ENCODE measurements around the gene LYPD8.

Gene LYPD8

DNA sequence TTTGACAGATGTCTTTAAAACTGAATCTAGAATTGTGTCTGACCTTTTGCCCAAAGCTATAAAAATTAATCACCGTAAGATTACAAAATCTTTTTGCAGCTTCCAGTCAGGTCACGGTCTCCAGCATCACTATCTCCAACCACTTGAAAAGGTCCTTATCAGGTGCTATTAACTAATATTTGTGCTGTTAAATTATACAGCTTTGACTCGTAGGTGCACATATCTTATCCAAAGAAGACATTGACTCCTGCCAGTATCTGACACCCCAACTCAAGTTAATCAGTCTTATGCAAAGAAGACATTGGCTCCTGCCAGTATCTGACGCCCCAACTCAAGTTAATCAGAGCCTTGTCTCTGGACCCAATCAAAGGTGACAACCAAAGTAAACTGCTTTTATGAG lies 19.9 kb upstream of the LYPD8 start:
- no peak overlapping the region for H3K4me3 ChIP-seq (ENCODE audit: low read depth, low read length)
- no peak for DNase-seq (ENCODE audit: low read depth)

DNA sequence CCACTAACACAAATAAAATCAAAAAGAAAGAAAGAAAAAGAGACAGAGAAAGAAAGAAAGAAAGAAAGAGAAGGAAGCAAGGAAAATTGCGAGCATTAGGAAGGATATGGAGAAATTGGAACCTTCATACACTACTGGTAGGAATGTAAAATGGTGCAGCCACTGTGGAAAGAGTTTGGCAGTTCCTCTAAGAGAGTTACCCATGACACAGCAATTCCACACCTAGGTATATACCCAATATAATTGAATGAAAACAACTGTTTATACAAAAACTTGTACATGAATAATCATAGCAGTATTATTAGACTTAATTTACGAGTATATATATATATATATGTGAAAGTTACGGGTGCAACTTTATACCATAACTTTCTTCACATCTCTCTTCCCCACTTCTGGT lies 4.1 kb upstream of the LYPD8 start:
- H3K4me3 ChIP-seq (ENCODE audit: low read depth, low read length) = no peak overlapping the region
- no peak for DNase-seq (ENCODE audit: low read depth)

DNA sequence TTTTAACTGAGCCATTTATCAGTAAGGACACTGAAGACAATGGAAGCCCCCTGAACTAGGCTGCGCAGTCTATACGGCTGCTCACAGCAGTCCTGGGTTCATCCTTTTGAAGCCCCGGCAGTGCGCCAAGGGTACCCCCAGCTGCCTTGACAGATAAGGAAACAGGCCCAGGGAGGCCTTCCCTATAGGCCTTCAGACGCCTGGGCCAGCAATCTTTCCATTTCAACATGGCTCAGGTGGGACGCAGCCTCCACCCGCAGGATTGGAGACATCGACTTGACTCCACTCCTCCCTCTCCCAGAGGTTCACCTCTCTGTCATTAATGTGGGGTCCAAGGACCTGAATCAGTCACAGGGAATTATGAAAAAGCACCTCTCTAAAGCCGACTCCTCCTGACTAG lies 2.8 kb upstream of the LYPD8 start:
- no peak overlapping the region for H3K4me3 ChIP-seq (ENCODE audit: low read depth, low read length)
- no peak for DNase-seq (ENCODE audit: low read depth)

DNA sequence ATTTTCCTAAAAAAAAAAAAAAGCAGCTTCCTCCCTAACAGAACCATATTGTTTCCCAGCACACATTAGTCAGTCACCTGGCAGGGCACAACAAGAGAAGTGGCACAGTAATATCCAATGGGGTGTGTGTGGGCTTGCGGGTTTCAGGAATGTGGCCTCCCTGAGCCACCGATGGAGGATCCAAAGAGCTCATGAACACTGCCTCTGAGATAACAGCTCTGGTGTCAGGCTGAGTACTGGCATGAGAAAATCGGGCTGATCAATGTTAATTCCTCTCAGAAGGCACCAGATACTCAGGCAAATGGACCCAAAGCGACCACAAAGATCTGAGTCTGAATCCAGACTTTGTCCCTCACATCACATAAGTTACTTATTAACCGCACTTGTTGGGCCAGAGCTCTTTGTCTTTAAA lies 2.2 kb upstream of the LYPD8 start:
- no peak for DNase-seq (ENCODE audit: low read depth)
- no peak overlapping the region for H3K4me3 ChIP-seq (ENCODE audit: low read depth, low read length)

DNA sequence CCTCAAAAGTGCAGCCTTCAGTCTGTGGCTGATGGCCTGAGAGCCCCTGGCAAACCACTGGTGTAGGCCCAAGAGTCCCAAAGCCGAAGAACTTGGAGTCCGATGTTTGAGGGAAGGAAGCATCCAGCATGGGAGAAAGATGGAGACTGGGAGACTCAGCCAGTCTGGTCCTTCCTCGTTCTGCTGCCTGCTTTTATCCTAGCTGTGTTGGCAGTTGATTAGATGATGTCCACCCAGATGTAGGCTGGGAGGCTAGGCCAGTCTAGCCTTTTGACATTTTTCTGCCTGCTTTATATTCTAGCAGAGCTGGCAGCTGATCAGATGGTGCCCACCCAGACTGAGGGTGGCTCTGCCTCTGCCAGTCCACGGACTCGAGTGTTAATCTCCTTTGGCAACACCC lies 1.1 kb upstream of the LYPD8 start:
- DNase-seq (ENCODE audit: low read depth) = no peak
- no peak overlapping the region for H3K4me3 ChIP-seq (ENCODE audit: low read depth, low read length)

DNA sequence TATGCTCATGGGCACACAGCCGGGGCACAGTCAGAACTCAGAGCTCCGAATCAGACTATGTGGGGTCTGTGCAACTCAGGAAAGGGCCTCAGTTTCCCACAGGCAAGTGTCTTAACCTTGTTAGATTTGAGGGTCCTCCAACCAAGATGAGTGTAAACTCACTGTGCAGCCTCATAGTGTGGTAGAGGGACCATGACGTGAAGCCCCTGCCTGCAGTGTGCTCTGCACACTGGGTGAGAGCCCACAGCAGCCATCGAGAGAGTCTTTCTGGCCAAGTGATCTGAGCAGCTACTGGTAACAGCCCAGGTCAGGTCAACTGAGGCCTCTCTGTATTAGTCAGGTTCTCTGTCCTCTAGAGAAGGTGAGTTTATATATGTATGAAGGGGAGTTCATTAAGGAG lies 592 bp upstream of the LYPD8 start:
- no peak for DNase-seq (ENCODE audit: low read depth)
- no peak overlapping the region for H3K4me3 ChIP-seq (ENCODE audit: low read depth, low read length)

DNA sequence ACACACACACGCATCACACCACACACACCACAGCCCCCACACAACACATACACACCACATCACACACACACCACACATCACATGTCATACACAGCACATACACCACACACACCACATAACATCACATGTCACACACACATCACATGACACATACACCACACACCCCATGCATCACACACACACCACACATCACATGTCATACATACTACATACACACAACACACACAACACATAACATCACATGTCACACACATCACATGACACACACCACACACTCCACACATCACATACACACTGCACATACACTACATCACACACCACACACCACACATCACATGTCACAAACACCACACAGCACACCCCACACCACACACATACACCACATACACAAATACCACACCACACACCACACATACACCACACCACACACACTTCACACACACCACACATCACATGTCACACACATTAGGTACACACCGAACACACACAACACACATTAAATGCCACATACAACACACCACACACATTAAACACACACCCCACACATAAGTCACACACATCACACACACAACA lies 1.8 kb downstream of the LYPD8 start:
- H3K4me3 ChIP-seq (ENCODE audit: low read depth, low read length) = no peak overlapping the region
- DNase-seq (ENCODE audit: low read depth) = no peak

DNA sequence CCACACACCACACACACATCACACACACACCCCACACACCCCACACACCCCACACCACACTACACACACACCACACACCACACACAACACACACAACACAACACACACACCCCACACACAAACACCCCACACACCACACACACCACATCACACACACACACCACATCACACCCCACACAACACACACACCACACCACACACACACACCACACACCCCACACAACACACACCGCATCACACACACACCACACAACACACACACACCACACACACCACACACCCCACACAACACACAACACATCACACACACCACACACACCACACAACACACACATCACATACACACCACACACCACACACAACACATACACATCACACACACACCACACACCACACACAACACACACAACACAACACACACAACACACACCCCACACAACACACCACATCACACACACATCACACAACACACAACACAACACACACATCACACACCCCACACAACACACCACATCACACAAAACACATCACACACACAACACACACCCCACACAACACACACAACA lies 2.4 kb downstream of the LYPD8 start:
- no peak overlapping the region for H3K4me3 ChIP-seq (ENCODE audit: low read depth, low read length)
- DNase-seq (ENCODE audit: low read depth) = no peak

DNA sequence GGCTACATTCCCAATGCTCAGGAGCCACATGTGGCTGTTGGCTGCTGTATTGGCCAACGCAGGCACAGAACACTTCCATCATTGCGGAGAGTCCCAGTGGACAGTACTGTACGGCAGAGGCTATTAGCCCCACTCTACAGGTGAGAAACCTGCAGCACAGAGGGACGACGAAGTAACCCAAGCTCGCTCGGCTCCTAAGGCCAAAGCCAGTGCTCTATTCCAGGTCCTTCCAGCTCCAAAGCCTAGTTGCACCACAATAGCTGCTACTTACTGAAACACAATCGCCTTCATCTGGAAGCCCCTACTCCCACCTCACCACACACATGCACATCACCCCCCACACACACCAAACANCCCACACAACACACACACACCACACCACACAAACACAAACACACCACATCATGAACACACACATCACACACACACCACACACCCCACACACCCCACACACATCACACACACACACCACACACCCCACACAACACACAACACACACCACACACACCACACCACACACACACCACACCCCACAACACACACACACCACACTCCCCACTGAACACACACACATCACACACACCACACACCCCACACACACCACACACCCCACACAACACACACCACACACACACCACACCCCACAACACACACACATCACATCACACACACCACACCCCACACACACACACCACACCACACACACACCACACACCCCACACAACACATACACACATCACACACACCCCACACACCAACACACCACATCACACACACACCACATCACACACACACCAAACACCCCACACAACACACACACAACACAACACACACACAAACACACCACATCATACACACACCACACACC lies 3.2 kb downstream of the LYPD8 start:
- DNase-seq (ENCODE audit: low read depth) = no peak
- H3K4me3 ChIP-seq (ENCODE audit: low read depth, low read length) = no peak overlapping the region

DNA sequence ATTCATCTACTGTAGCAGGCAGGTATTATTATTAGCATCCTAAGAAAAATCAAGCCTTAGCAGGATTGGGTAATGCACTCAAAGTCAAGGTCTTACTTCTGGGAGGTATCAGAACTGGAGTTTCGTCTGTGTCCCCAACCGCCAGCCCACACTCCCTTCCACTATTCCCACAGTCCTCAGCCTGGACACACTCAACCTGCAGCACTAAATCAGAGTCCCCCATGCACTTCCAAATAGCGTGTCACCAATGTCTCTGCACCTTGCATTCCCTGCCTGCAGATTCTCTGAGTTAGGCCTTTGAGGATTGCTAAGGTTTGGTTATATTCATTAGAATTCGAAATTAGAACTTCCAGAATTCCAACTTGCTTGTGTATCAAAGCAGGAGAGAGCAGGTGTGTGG lies 3.9 kb downstream of the LYPD8 start:
- no peak overlapping the region for H3K4me3 ChIP-seq (ENCODE audit: low read depth, low read length)
- no peak for DNase-seq (ENCODE audit: low read depth)

DNA sequence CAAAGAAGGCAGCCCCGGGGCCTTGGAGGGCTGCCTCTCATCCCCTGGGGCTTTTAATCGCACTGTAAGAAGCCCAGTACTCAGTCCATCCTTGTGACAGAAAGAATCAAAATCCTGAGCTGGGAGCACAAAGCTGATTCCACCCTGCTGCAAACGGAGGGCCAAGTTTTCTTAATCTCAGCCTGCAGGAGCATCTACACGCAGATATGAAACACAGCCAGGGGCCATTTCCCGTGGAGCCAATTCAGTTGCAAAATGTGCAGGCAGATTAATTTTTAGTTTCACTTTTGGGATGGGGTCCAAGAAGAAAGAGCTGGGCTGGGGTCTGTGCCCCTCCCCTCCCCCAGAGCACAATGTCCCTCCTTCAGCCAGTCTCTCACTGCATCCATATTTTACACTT lies 4.4 kb downstream of the LYPD8 start:
- DNase-seq (ENCODE audit: low read depth) = no peak
- H3K4me3 ChIP-seq (ENCODE audit: low read depth, low read length) = no peak overlapping the region

DNA sequence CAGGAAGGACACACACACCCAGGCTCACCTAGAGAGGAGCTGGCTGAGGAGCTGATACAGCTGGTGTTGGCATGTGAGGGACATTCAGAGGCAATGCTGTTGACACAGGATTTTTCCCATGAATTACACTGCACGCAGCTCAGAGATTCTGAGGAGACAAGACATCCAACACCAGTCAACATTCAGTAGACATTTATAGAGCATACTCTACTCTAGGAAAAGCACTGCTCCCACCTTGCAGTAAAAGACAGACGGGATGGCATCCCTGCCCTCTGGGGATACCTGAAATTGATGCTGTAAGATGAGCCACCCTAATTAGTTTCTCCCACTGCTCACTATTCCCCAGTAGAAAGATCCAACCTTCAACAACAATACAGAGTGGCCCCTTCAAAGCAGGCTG lies 5.1 kb downstream of the LYPD8 start:
- no peak for DNase-seq (ENCODE audit: low read depth)
- H3K4me3 ChIP-seq (ENCODE audit: low read depth, low read length) = no peak overlapping the region

DNA sequence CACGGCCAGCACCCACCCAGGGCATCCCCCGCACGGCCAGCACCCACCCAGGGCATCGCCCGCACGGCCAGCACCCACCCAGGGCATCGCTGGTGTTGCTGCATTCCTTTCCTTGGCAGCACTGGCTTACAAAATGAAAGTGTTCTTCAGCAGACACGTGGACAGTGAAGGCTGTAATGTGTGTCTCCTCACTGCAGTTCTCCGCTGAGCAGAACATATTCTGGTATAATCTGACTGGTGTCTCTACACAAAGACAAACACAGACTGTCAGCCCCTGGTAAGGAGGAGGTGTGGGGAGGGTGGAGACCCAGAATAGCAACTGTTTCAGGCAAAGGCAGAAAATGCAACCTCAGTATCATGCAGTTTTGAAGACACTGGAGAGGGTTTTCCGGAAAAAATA lies 7.3 kb downstream of the LYPD8 start:
- H3K4me3 ChIP-seq (ENCODE audit: low read depth, low read length) = no peak overlapping the region
- DNase-seq (ENCODE audit: low read depth) = no peak

DNA sequence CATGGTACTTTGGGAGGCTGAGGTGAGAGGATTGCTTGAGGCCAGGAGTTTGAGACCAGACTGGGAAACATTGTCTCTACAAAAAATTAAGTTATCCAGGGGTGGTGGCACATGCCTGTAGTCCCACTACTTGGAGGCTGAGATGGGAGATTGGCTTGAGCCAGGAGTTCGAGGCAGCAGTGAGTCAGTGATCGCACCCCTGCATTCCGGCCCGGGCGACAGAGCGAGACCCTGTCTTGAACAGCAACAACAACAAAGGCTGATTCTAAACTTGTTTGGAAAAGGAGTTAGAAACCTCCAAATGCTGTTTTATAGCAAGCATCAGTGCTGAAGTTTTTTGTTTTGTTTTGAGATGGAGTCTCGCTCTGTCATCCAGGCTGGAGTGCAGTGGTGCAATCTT lies 14.7 kb downstream of the LYPD8 start:
- DNase-seq (ENCODE audit: low read depth) = no peak

DNA sequence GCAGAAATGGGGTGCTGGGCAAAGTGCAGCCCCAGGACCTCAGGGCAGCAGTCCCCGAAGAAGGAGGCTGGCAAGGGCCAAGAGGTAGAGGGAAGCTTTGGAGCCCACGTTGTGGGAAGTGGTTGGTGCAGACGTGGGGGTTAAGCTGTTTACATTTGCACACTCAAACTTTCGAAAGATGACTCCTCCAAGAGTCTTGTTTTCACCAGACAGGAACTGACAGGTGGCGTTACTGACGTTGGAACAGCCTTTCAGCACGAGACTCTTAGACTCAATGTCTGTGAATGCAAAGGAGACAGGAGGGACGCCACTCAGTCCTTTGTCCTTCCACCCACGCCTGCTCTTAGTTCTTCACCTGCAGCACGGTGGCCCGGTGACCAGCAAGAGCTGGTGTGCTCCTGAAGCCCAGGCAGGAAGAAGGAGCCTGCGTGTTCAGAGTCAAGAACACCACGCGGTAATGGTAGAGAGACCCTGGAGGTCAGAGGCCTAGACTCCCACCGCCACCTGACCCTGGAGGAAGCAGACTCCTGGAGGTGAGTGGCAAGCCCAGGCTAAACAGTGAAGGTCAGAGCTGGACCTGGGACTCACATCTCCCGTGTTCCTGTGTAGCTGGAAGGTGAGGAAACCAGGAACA lies 15.9 kb downstream of the LYPD8 start:
- H3K4me3 ChIP-seq (ENCODE audit: low read depth, low read length) = no peak overlapping the region

More for the DNA sequence above, 14.7 kb downstream of the LYPD8 start:
- H3K4me3 ChIP-seq (ENCODE audit: low read depth, low read length) = no peak overlapping the region

DNA sequence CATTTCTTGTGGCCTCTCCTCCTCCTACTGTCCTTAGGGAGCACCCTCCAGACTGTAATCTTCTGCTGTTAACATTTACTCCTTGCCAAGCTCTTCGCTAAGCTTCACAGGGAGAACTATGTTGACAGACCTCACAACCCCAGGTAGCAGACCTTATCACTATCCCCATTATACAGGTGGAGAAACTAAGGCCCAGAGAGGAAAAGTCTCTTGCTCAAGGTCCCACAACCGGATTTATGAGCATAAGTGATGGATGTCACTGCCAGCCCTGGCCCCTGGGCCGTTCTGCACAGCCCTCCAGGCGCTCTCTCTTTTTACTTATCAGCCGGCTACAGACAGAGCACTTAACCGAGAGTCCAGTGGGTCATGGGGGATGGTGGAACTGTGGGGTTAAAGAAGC lies 18.1 kb downstream of the LYPD8 start:
- no peak for DNase-seq (ENCODE audit: low read depth)
- no peak overlapping the region for H3K4me3 ChIP-seq (ENCODE audit: low read depth, low read length)

More for the DNA sequence above, 15.9 kb downstream of the LYPD8 start:
- no peak for DNase-seq (ENCODE audit: low read depth)

DNA sequence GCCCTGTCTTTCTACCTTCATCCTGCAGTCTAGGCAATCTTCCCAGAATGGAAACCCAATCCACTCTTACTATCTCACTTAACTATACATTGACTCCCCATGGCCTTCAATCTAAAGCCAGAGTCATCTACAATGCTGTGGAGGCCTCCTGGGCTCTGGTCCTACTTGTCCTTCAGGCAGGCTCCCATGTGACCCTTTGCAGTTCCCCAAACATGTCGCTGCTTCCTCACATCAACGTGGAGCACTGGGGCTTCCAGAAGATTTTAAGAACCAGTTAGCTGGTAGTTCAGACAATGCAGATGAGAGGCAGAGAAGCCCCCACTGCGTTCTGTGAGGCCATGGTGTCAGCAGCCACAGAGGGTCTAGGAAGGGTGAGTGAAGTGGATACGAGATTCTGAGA lies 18.6 kb downstream of the LYPD8 start:
- DNase-seq (ENCODE audit: low read depth) = no peak

DNA sequence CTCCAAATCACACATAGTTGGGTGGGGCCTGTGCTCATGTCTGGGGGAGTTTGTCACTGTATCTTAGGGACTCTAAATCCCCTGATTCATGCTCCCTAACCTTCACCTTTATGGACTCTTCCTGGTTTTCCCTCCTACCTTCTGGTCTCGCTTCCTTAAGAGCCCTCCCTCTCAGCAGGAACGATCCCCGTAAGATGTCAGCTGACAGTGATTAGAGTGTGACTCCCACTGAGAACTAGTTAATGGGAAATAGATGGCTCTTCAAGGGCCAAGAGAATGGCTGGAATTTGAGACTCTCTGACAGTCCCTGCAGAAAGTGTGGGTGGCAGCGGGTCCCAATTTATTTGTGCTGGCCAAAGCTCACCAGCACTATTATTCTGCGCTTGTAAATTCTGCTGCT lies 22.0 kb downstream of the LYPD8 start:
- no peak overlapping the region for H3K4me3 ChIP-seq (ENCODE audit: low read depth, low read length)
- DNase-seq (ENCODE audit: low read depth) = no peak

More for the DNA sequence above, 18.6 kb downstream of the LYPD8 start:
- no peak overlapping the region for H3K4me3 ChIP-seq (ENCODE audit: low read depth, low read length)

DNA sequence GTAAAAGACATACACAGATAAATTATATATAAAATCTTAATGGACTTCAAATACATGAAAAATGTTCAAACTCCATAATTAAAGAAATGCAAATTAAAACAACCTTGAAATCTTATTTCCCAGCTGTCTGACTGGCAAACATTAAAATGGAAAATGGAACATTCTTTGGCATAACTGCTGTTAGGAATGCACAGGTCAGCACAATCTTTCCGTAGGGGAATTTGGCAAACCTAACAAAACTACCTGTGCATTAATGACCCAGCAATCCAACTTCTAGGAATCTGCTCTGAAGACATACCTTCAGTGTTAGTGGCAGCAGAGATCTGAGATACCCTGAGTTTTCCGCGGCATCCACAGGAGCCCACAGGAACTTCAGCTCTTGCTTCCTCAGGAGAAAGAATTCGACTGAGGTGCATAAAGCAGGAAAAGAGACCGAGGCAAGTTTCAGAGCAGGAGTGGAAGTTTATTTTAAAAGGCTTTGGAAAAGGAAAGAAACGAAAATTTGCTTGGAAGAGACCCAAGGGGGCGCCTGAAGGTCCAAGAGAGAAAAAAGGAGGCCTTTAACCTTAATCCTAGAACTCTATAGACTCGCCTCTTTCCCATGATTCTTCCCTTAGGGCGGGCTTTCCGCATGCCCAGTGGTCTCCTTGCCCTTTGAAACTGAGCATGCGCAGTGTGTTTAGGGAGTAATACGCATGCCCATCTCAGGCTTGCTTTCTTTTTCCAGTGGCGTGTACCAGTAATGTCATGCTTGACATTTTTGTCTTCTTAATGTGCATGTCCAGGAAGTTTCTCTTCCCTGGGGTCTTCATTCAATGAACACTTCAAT lies 24.8 kb downstream of the LYPD8 start:
- DNase-seq (ENCODE audit: low read depth) = no peak
- H3K4me3 ChIP-seq (ENCODE audit: low read depth, low read length) = no peak overlapping the region

DNA sequence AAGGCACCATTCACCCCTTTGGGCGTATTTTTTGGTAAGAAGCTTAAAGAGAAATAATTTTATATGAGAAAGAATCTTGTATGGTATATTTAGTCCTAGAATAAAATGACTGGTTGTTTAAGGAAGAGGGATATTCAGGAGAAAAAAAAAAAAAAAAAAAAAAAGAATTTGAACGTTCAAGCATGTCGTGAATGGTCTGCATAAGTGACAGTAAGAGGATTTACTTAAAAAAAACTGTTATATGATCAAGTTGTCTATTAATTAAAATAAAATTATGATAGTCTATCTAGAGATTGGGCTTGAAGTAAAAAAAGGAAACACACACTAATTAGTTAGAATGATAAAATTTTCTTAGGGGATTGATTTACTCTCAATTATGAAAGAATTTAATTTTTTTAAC lies 41.3 kb downstream of the LYPD8 start:
- no peak for DNase-seq (ENCODE audit: low read depth)
- H3K4me3 ChIP-seq (ENCODE audit: low read depth, low read length) = no peak overlapping the region
